ENCODE data around the gene SHISA9.

DNA sequence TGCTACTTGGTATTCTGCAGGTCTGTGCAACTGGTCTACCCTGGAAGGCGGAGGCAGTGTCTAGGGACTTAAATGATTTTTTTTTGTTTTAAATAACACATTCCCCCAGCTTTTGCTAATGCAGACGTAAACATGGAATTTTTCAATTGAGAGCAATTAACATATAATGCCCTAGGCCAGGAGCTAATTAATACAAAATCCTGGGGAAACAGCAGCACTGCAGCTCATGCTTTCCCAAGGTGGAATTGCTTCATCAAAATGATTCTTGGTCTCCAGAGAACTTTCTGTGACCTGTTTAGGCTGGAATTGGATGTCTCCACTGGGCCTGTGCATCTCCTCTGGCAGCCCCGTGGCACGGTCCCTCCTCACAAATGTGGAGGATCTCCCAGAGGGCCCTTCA, 50.6 kb downstream of the SHISA9 start:
- TF ChIP-seq, protein P1, sequence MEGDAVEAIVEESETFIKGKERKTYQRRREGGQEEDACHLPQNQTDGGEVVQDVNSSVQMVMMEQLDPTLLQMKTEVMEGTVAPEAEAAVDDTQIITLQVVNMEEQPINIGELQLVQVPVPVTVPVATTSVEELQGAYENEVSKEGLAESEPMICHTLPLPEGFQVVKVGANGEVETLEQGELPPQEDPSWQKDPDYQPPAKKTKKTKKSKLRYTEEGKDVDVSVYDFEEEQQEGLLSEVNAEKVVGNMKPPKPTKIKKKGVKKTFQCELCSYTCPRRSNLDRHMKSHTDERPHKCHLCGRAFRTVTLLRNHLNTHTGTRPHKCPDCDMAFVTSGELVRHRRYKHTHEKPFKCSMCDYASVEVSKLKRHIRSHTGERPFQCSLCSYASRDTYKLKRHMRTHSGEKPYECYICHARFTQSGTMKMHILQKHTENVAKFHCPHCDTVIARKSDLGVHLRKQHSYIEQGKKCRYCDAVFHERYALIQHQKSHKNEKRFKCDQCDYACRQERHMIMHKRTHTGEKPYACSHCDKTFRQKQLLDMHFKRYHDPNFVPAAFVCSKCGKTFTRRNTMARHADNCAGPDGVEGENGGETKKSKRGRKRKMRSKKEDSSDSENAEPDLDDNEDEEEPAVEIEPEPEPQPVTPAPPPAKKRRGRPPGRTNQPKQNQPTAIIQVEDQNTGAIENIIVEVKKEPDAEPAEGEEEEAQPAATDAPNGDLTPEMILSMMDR (IDR thresholded peaks at IDR 0.05), result no peak
- TF ChIP-seq POLR2A (IDR thresholded peaks at IDR 0.05), result no peak

Measured in prostate gland (tissue), 2 donors.